Stimulated activated CD4-positive, alpha-beta T cell treated with anti-CD3 and anti-CD28 coated beads, TNF-alpha, amount 100 ng/mL, for 48 hours (primary cell): ENCODE results near the gene VIPR2.
"Not testable (repeated sequence)": the region's sequence is repeated elsewhere in the genome, so short reads cannot be mapped to it uniquely, and the experiment has no call there.

Experiments
- DNase-seq, 3 donors: peaks; one replicate each; pipeline ENCODE4 v3.0.0-alpha.2; 2020; ENCODE audit warnings: low read depth in 3 of 3

The VIPR2 gene

GRCh38 chr7:158991824-158992621 is 152.6 kb downstream of the VIPR2 start:
- no peak for DNase-seq

DNA sequence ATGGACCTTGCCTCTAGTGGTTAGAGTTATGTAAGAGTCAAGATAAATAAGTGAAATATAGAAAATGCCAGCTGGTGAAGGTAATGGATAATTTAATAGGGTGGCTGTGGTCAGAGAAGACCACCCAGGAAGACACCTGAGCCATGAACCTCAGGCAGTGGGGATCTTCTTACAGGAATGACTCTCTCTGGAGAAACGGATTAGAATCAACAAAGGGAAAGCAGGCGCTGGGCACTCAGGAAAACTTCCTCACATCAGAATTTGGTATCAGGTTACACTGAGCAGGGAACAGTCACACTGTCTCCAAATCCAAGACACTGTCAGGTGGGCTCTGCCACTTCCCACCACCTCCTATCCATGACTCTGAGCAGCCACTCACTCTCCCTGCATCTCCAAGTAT is 155.7 kb downstream of the VIPR2 start:
- no peak for DNase-seq

DNA sequence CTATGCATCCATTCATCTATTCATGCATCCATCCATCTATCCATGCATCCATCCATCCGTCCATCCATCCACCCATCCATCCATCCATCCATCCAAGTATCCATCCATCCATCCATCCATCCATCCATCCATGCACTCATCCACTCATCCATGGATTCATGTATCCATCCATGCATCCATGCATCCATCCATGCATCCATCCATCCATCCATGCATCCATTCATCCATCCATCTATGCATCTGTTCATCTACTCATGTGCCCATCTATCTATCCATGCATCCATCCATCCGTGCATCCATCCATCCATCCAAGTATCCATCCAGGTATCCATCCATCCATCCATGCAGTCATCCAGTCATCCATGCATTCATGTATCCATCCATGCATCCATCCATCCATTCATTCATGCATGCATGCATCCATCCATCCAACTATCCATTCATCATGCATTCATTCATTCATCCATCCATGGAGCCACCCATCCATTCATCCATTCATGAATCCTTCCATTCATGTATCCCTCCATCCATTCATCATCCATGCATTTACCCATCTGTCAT is 156.3 kb downstream of the VIPR2 start:
- DNase-seq: no peak

DNA sequence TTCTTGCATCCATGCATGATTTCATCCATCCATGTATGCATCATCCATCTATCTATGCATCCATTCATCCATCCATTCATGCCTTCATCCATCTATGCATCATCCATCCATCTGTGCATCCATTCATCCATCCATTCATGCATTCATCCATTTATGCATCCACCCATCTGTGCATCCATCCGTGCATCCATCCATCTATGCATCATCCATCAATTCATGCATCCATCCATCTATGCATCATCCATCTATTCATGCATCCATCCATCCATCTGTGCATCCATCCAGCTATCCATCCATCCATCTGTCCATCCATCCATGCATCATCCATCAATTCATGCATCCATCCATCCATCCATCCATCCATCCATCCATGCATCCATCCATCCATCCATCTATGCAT is 157.0 kb downstream of the VIPR2 start:
- no peak for DNase-seq

DNA sequence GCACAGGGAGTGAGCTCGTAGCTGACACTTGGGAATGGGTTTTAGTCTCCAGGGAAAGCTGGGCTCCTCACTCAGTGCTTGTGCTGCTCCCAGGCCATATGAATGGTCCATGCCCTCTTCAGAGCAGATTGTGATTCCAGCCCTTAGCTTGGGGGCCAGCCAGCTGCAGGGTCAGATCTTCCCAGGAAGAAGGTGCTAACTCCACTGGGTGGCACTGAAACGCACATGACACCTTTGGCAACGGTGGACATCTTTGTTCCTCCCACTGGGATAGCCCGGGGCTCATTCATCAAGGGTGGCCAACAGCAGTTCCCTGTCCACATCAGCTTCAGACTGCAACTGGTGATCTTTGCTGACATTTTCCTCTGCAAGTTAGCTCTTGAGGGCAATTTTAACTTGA is 159.1 kb downstream of the VIPR2 start:
- no peak for DNase-seq

DNA sequence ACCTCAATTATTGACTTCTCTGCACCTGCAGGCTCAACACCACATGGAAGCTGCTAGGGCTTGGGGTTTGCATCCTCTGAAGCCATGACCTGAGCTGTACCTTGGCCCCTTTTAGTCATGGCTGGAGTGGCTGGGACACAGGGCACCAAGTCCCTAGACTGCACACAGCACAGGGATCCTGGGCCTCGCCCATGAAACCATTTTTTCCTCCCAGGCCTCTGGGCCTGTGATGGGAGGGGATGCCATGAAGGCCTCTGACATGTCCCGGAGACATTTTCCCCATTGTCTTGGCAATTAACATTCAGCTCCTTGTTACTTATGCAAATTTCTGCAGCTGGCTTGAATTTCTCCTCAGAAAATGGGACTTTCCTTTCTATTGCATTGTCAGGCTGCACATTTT is 160.7 kb downstream of the VIPR2 start:
- not testable (repeated sequence) for DNase-seq

DNA sequence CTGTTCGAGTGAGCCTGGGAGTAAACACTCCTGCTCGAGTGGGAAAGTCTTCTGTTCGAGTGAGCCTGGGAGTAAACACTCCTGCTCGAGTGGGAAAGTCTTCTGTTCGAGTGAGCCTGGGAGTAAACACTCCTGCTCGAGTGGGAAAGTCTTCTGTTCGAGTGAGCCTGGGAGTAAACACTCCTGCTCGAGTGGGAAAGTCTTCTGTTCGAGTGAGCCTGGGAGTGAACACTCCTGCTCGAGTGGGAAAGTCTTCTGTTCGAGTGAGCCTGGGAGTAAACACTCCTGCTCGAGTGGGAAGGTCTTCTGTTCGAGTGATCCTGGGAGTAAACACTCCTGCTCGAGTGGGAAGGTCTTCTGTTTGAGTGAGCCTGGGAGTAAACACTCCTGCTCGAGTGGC is 162.6 kb downstream of the VIPR2 start:
- not testable (repeated sequence) for DNase-seq

- DNase-seq: no peak
Observed at GRCh38 chr7:158979635-158980351, 164.9 kb downstream of the VIPR2 start.

GRCh38 chr7:158979023-158979529 is 165.6 kb downstream of the VIPR2 start:
- DNase-seq: no peak
